CD8-positive, alpha-beta memory T cell (primary cell): Measurements from ENCODE around the gene TEAD3. TPM values are rescaled to one million over a fixed set of nuclear protein-coding genes. Genes with fewer than 3 reads are reported as not detected.

ENCODE experiments used
- CTCF ChIA-PET: fragments of 350-600 bp; sonication (Branson Sonifier 250); formaldehyde crosslinking; loops from one replicate; lab custom pipeline; 2021; ENCODE audit warnings: antibody characterized with exemption; lab: Charles Lee
- POLR2A ChIA-PET: fragments of 350-600 bp; sonication (Branson Sonifier 250); formaldehyde crosslinking; loops from one replicate; lab custom pipeline; 2021; ENCODE audit warnings: antibody characterized with exemption; lab: Charles Lee
- DNase-seq, 5 donors: peaks; one replicate each; pipeline versions ENCODE4 v3.0.0 to v3.0.0-alpha.2; 2020 to 2022; ENCODE audit warnings: mixed read lengths in 1 of 5
- H3K27ac ChIP-seq: one replicate; pipeline ENCODE4 v1.7.0; 2013; ENCODE audit warnings: low read depth, mild to moderate bottlenecking, low read length, moderate library complexity
- H3K27me3 ChIP-seq: 2 replicates; pipeline ENCODE4 v1.7.0; 2013; ENCODE audit warnings: low read length, mild to moderate bottlenecking; ENCODE audit not compliant: insufficient read depth, poor library complexity, severe bottlenecking
- H3K36me3 ChIP-seq: 2 replicates; pipeline ENCODE4 v1.7.0; 2013; ENCODE audit warnings: mild to moderate bottlenecking, low read length, moderate library complexity; ENCODE audit not compliant: insufficient read depth
- H3K4me1 ChIP-seq: 2 replicates; pipeline ENCODE4 v1.7.0; 2013; ENCODE audit warnings: mild to moderate bottlenecking, low read length, moderate library complexity; ENCODE audit not compliant: insufficient read depth
- H3K4me3 ChIP-seq: 2 replicates; pipeline ENCODE4 v1.7.0; 2013; ENCODE audit warnings: mild to moderate bottlenecking, low read length
- H3K9me3 ChIP-seq: 2 replicates; pipeline ENCODE4 v1.7.0; 2013; ENCODE audit warnings: mild to moderate bottlenecking, low read length
- H3K27ac Mint-ChIP-seq, 8 donors: one replicate each; pipeline ENCODE4 v1.8.0; 2020 to 2021; ENCODE audit warnings: mixed read lengths in 8 of 8, mild to moderate bottlenecking in 6 of 8, inconsistent platforms in 3 of 8, moderate library complexity in 3 of 8
- H3K27me3 Mint-ChIP-seq, 2 donors: one replicate each; pipeline ENCODE4 v1.8.0; 2020 to 2021; ENCODE audit warnings: mixed read lengths in 2 of 2, mild to moderate bottlenecking in 1 of 2, moderate library complexity in 1 of 2
- H3K36me3 Mint-ChIP-seq, 3 donors: one replicate each; pipeline ENCODE4 v1.8.0; 2020 to 2021; ENCODE audit warnings: mixed read lengths in 3 of 3, inconsistent platforms in 1 of 3, mild to moderate bottlenecking in 1 of 3
- H3K4me1 Mint-ChIP-seq, 3 donors: one replicate each; pipeline ENCODE4 v1.8.0; 2020 to 2021; ENCODE audit warnings: mixed read lengths in 3 of 3, inconsistent platforms in 1 of 3, mild to moderate bottlenecking in 1 of 3
- H3K4me3 Mint-ChIP-seq, 7 donors: one replicate each; pipeline ENCODE4 v1.8.0; 2020 to 2021; ENCODE audit warnings: mixed read lengths in 7 of 7, mild to moderate bottlenecking in 6 of 7, moderate library complexity in 4 of 7, inconsistent platforms in 2 of 7
- H3K9me3 Mint-ChIP-seq, 5 donors: one replicate each; pipeline ENCODE4 v1.8.0; 2020 to 2022; ENCODE audit warnings: mixed read lengths in 5 of 5, mild to moderate bottlenecking in 3 of 5, moderate library complexity in 2 of 5, inconsistent platforms in 1 of 5
- polyA plus RNA-seq: library from polyadenylated mRNA; unstranded; fragments of 300-500 nt; fragmentation: Illumina TruSeq; gene quantifications from one replicate; pipeline ENCODE4 v1.2.3, GENCODE V29; 2021
- total RNA-seq, 2 experiments: library from RNA; stranded (reverse); gene quantifications; one replicate each; pipeline ENCODE4 v1.2.3, GENCODE V29; 2021

TEAD3 gene
- total and polyA plus RNA-seq, 3 experiments from 2014 or later, result 0.25 to 0.90 (median 0.53) TPM

- no peaks in the 10 kb centered on the region for H3K36me3 Mint-ChIP-seq
- POLR2A ChIA-PET, result no interaction called here
- no peaks in the 10 kb centered on the region for H3K9me3 Mint-ChIP-seq
- CTCF ChIA-PET, result no interaction called here
- H3K4me3 Mint-ChIP-seq, result no peak overlapping the region
- Histone ChIP-seq H3K4me3 (no peak overlapping the region), H3K4me1 (no peaks in the 10 kb centered on the region), H3K27ac (no peak overlapping the region), H3K27me3 (no peaks in the 10 kb centered on the region), H3K9me3 (no peaks in the 10 kb centered on the region), H3K36me3 (no peaks in the 10 kb centered on the region)
- H3K4me1 Mint-ChIP-seq, result peaks cover 12 to 27% (median 12%) of the 10 kb centered on the region in 3 donors
- no peaks in the 10 kb centered on the region for H3K27me3 Mint-ChIP-seq
- peak overlapping the region in 1 of 8 donors; percentile 8 for H3K27ac Mint-ChIP-seq
- no peak for DNase-seq
Observed at GRCh38 chr6:35489066-35489465, 7.8 kb downstream of the TEAD3 start.

DNA sequence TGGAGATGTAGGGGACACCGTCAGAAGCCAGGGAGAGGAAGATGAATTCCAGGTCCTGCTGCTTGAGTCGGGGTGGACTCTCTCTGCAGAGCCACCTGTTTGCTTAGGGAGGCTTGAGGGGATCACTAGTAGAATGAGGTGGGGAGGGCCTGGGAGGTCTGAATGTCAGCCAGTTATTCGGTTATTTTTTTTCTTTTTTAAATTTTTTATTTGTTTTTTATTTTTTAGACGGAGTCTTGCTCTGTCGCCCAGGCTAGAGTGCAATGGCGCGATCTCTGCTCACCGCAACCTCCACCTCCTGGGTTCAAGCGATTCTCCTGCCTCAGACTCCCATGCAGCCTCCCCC, 8.4 kb downstream of the TEAD3 start:
- DNase-seq, result no peak
- no peaks in the 10 kb centered on the region for H3K9me3 Mint-ChIP-seq
- Histone ChIP-seq H3K36me3 (no peaks in the 10 kb centered on the region), H3K4me1 (no peaks in the 10 kb centered on the region), H3K27me3 (no peaks in the 10 kb centered on the region), H3K9me3 (no peaks in the 10 kb centered on the region), H3K4me3 (no peak overlapping the region), H3K27ac (no peak overlapping the region)
- peaks cover 7 to 22% (median 8%) of the 10 kb centered on the region in 3 donors for H3K4me1 Mint-ChIP-seq
- ChIA-PET CTCF (no interaction called here), POLR2A (no interaction called here)
- H3K27me3 Mint-ChIP-seq, result no peaks in the 10 kb centered on the region
- no peak overlapping the region for H3K27ac Mint-ChIP-seq
- no peaks in the 10 kb centered on the region for H3K36me3 Mint-ChIP-seq
- H3K4me3 Mint-ChIP-seq, result no peak overlapping the region

DNA sequence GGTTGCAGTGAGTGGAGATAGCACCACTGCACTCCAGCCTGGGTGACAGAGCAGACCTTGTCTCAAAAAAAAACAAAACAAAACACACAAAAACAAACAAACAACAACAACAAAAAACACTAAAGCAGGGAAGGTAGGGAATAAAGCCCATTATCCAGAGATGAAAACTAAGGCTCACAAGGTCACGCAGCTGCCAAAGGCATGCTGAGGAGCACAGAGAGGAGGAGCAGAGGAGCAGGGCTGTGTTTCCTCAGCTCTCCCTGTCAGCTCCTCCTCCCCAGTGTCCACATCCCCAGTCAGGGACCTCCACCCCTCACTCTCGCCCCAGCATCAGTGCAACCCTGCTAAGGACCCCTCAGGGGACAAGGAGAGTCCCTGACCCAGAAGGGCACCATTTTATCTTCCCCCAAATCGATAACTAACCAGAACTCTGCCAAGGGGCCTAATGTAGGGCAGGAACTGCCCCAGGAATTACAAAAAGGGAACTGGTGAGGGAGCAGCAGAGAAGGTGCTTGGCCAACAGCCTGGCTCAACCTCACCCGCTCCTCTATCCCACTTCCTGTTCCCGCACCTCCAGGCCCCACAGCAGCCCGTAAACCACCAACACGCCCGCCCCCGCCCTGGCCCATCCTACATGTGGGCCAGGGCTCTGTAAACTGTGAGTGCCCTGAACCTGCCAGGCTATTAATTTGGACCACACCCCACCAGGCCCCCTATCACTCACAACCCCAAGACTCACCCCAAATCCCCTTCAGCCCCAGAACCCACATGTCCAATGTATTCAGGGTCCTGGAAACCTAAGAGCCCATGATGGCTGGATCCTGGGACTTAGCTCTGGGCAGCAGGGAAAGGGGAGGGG, 9.0 kb downstream of the TEAD3 start:
- peak overlapping the region in 2 of 8 donors; percentile 29 to 36 for H3K27ac Mint-ChIP-seq
- POLR2A ChIA-PET, result no interaction called here
- no peaks in the 10 kb centered on the region for H3K9me3 ChIP-seq

GRCh38 chr6:35486005-35486925, 10.6 kb downstream of the TEAD3 start:
- H3K4me3 Mint-ChIP-seq, result no peak overlapping the region
- H3K27ac ChIP-seq, result peak overlapping the region; percentile 38
- no peaks in the 10 kb centered on the region for H3K9me3 Mint-ChIP-seq
- H3K4me1 Mint-ChIP-seq, result peaks cover 0 to 13% (median 5%) of the 10 kb centered on the region in 3 donors
- H3K9me3 ChIP-seq, result no peaks in the 10 kb centered on the region
- POLR2A ChIA-PET, result no interaction called here
- CTCF ChIA-PET, result interaction anchor here (1.4 kb wide), 1 partner anchor 37 kb away, joined by 3 read pairs; no protein-coding TSS in a partner anchor
- no peak overlapping the region for H3K4me3 ChIP-seq
- H3K36me3 ChIP-seq, result no peaks in the 10 kb centered on the region
- no peak overlapping the region for H3K27ac Mint-ChIP-seq
- DNase-seq, result peak in 1 of 5 donors; percentile 45
- H3K27me3 ChIP-seq, result no peaks in the 10 kb centered on the region
- no peaks in the 10 kb centered on the region for H3K4me1 ChIP-seq
- no peaks in the 10 kb centered on the region for H3K36me3 Mint-ChIP-seq
- H3K27me3 Mint-ChIP-seq, result no peaks in the 10 kb centered on the region

More for the DNA sequence above, 9.0 kb downstream of the TEAD3 start:
- H3K4me3 ChIP-seq, result no peak overlapping the region
- H3K36me3 ChIP-seq, result no peaks in the 10 kb centered on the region
- no peaks in the 10 kb centered on the region for H3K36me3 Mint-ChIP-seq
- no peaks in the 10 kb centered on the region for H3K4me1 ChIP-seq
- H3K4me3 Mint-ChIP-seq, result no peak overlapping the region
- H3K27me3 Mint-ChIP-seq, result no peaks in the 10 kb centered on the region
- H3K4me1 Mint-ChIP-seq, result peaks cover under 1 to 16% (median 5%) of the 10 kb centered on the region in 3 donors
- H3K9me3 Mint-ChIP-seq, result no peaks in the 10 kb centered on the region
- peak in 1 of 5 donors; percentile 43 for DNase-seq
- CTCF ChIA-PET, result interaction anchor here (1.0 to 1.4 kb wide), 2 partner anchors 11 to 38 kb away, joined by 3 read pairs; no protein-coding TSS in a partner anchor
- H3K27ac ChIP-seq, result no peak overlapping the region
- no peaks in the 10 kb centered on the region for H3K27me3 ChIP-seq

DNA sequence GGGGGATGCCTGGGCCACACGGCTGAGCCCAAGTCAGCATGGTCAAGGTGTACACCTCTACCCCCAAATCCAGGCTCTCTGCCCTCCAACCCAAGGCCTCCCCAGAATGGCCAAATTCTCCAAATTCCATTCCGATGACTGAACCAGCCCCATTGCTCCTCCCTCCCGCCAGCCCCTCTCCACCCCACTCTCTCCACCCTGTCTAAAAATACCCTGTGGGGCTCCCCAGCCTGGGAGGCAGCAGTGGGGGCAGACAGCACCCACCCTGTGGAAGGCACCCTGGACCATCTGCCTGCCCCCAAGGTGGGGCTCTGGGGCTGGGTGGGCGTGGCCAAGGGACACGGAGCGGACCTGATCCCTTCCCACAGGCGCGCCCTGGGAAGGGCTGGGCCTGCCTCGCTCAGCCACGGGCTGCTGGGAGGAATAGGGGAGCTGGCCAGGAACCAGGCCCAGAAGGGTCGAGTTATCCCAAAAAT, 11.4 kb downstream of the TEAD3 start:
- peak in 1 of 5 donors; percentile 36 for DNase-seq
- Histone ChIP-seq H3K27ac (peak overlapping the region; percentile 38), H3K27me3 (no peaks in the 10 kb centered on the region), H3K4me1 (no peaks in the 10 kb centered on the region), H3K36me3 (no peaks in the 10 kb centered on the region), H3K4me3 (no peak overlapping the region), H3K9me3 (no peaks in the 10 kb centered on the region)
- ChIA-PET POLR2A (no interaction called here), CTCF (no interaction called here)
- Mint-ChIP-seq H3K27ac (no peak overlapping the region), H3K36me3 (no peaks in the 10 kb centered on the region), H3K27me3 (no peaks in the 10 kb centered on the region), H3K4me1 (peaks cover 0 to 7% (median 5%) of the 10 kb centered on the region in 3 donors), H3K9me3 (no peaks in the 10 kb centered on the region), H3K4me3 (no peak overlapping the region)

DNA sequence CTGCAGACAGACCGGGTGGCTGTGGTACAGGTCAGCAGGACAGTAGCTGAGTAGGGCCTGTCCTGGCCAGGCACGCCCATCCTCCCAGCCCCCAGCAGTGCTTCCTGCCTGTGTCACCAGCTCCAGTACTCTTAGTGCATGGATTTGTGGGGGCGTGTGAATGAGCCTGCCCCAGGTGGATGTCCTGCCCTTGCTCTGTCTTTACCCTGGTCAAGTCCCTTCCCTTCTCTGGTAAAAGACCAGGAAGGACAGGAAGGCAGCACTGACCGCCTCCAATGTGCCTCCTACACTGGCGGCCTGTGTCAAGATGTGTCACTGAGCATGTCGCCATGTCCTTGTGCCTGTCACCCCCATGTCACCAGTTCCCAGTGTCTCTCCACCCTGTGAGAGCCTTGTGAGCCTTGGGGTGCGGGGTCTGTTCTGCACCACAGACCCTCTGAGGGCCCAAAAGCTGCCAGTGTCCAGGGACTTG, 11.9 kb downstream of the TEAD3 start:
- no peaks in the 10 kb centered on the region for H3K27me3 ChIP-seq
- DNase-seq, result peak in 1 of 5 donors; percentile 32
- H3K9me3 ChIP-seq, result no peaks in the 10 kb centered on the region
- no peak overlapping the region for H3K27ac Mint-ChIP-seq
- no peak overlapping the region for H3K27ac ChIP-seq
- H3K27me3 Mint-ChIP-seq, result no peaks in the 10 kb centered on the region
- peaks cover 0 to 7% (median 5%) of the 10 kb centered on the region in 3 donors for H3K4me1 Mint-ChIP-seq
- H3K4me3 ChIP-seq, result no peak overlapping the region
- ChIA-PET POLR2A (no interaction called here), CTCF (no interaction called here)
- H3K36me3 Mint-ChIP-seq, result no peaks in the 10 kb centered on the region
- H3K36me3 ChIP-seq, result no peaks in the 10 kb centered on the region
- no peaks in the 10 kb centered on the region for H3K4me1 ChIP-seq
- H3K9me3 Mint-ChIP-seq, result no peaks in the 10 kb centered on the region
- H3K4me3 Mint-ChIP-seq, result no peak overlapping the region

GRCh38 chr6:35483893-35484645, 12.8 kb downstream of the TEAD3 start:
- H3K4me3 Mint-ChIP-seq, result no peak overlapping the region
- ChIA-PET CTCF (interaction anchor here (0.7 kb wide), 1 partner anchor 93 kb away, joined by 3 read pairs; no protein-coding TSS in a partner anchor), POLR2A (no interaction called here)

More at GRCh38 chr6:35483893-35484645, 12.8 kb downstream of the TEAD3 start:
- Histone ChIP-seq H3K27me3 (no peaks in the 10 kb centered on the region), H3K27ac (no peak overlapping the region), H3K4me3 (no peak overlapping the region), H3K9me3 (no peaks in the 10 kb centered on the region), H3K36me3 (no peaks in the 10 kb centered on the region), H3K4me1 (no peaks in the 10 kb centered on the region)
- Mint-ChIP-seq H3K9me3 (no peaks in the 10 kb centered on the region), H3K27ac (peak overlapping the region in 2 of 8 donors; percentile 48 to 65), H3K4me1 (peaks cover 0 to 7% (median 5%) of the 10 kb centered on the region in 3 donors), H3K36me3 (no peaks in the 10 kb centered on the region), H3K27me3 (no peaks in the 10 kb centered on the region)
- DNase-seq, result peak in 1 of 5 donors; percentile 32
